ENCODE measurements around the gene ACSM5. TPM values are rescaled to one million over a fixed set of nuclear protein-coding genes. Genes with fewer than 3 reads are reported as not detected.
"Not testable (repeated sequence)": the region's sequence is repeated elsewhere in the genome, so short reads cannot be mapped to it uniquely, and the experiment has no call there.

The ACSM5 gene
- total RNA-seq, 3 donors from 2014 or later = 0.67 to 5.1 (median 0.89) TPM

GRCh38 chr16:20411055-20411454, 1.7 kb downstream of the ACSM5 start:
- no peak overlapping the region for H3K4me3 ChIP-seq
- no peaks in the 10 kb centered on the region for H3K9me3 ChIP-seq
- no peak for ATAC-seq
- no peak for TF ChIP-seq CTCF (IDR thresholded peaks at IDR 0.05)
- H3K36me3 ChIP-seq (ENCODE audit: low read depth) = no peaks in the 10 kb centered on the region
- intact Hi-C loops (cut with DNase I, micrococcal nuclease) = no loop called here
- no peak for DNase-seq
- H3K4me1 ChIP-seq (ENCODE audit: low read depth) = no peaks in the 10 kb centered on the region

GRCh38 chr16:20415541-20415940, 6.2 kb downstream of the ACSM5 start:
- DNase-seq (no peak), ATAC-seq (no peak)
- Histone ChIP-seq H3K4me1 (ENCODE audit: low read depth) (no peaks in the 10 kb centered on the region), H3K36me3 (ENCODE audit: low read depth) (no peaks in the 10 kb centered on the region), H3K4me3 (no peak overlapping the region), H3K9me3 (no peaks in the 10 kb centered on the region)
- intact Hi-C loops (cut with DNase I, micrococcal nuclease) = no loop called here
- TF ChIP-seq CTCF (IDR thresholded peaks at IDR 0.05) = no peak

GRCh38 chr16:20419093-20419492, 9.8 kb downstream of the ACSM5 start:
- ATAC-seq; DNase-seq; H3K36me3 ChIP-seq (ENCODE audit: low read depth); intact Hi-C loops (cut with DNase I, micrococcal nuclease); H3K4me3 ChIP-seq; H3K9me3 ChIP-seq; H3K4me1 ChIP-seq (ENCODE audit: low read depth): not testable (repeated sequence)

GRCh38 chr16:20421748-20422147, 12.4 kb downstream of the ACSM5 start:
- H3K9me3 ChIP-seq; H3K36me3 ChIP-seq (ENCODE audit: low read depth); ATAC-seq; H3K4me1 ChIP-seq (ENCODE audit: low read depth); DNase-seq; H3K4me3 ChIP-seq; intact Hi-C loops (cut with DNase I, micrococcal nuclease): not testable (repeated sequence)

GRCh38 chr16:20423772-20424128, 14.4 kb downstream of the ACSM5 start:
- ATAC-seq; H3K9me3 ChIP-seq; H3K36me3 ChIP-seq (ENCODE audit: low read depth); DNase-seq; H3K4me1 ChIP-seq (ENCODE audit: low read depth); intact Hi-C loops (cut with DNase I, micrococcal nuclease); H3K4me3 ChIP-seq: not testable (repeated sequence)

- no peak for TF ChIP-seq CTCF (IDR thresholded peaks at IDR 0.05)
- no peak for DNase-seq
- Histone ChIP-seq H3K4me3 (no peak overlapping the region), H3K4me1 (ENCODE audit: low read depth) (no peaks in the 10 kb centered on the region), H3K36me3 (ENCODE audit: low read depth) (no peaks in the 10 kb centered on the region), H3K9me3 (no peaks in the 10 kb centered on the region)
- intact Hi-C loops (cut with DNase I, micrococcal nuclease) = no loop called here
- no peak for ATAC-seq
Measured at GRCh38 chr16:20424129-20424866, 15.0 kb downstream of the ACSM5 start.

GRCh38 chr16:20427401-20427797, 18.1 kb downstream of the ACSM5 start:
- H3K4me3 ChIP-seq; intact Hi-C loops (cut with DNase I, micrococcal nuclease); ATAC-seq; DNase-seq; H3K9me3 ChIP-seq; H3K36me3 ChIP-seq (ENCODE audit: low read depth); H3K4me1 ChIP-seq (ENCODE audit: low read depth): not testable (repeated sequence)

GRCh38 chr16:20429499-20429898, 20.2 kb downstream of the ACSM5 start:
- intact Hi-C loops (cut with DNase I, micrococcal nuclease); H3K36me3 ChIP-seq (ENCODE audit: low read depth); H3K4me1 ChIP-seq (ENCODE audit: low read depth); H3K4me3 ChIP-seq; ATAC-seq; DNase-seq; H3K9me3 ChIP-seq: not testable (repeated sequence)

- H3K4me3 ChIP-seq; H3K4me1 ChIP-seq (ENCODE audit: low read depth); intact Hi-C loops (cut with DNase I, micrococcal nuclease); DNase-seq; H3K9me3 ChIP-seq; ATAC-seq; H3K36me3 ChIP-seq (ENCODE audit: low read depth): not testable (repeated sequence)
Measured at GRCh38 chr16:20430480-20430879, 21.1 kb downstream of the ACSM5 start.
